ENCODE measurements around the gene WDFY4.

Gene WDFY4

DNA sequence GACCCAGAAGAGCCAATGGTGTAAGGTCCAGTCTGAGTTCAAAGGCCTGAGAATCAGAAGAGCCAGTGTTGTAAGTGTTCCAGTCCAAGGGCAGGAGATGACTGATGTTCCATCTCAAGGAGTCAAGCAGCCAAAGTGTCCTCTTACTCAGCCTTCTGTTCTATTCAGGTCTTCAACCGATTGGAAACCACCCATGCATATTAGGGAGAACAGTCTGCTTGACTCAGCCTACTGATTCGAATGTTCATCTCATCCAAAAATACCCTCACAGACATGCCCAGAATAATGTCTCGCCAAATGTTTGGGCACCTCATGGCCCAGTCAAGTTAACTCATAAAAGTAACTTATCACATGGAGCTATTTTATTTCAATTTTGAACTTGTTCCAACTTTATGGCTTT lies 2.9 kb upstream of the WDFY4 start:
- ChIA-PET CTCF (no interaction called here), POLR2A (no interaction called here)
- Histone ChIP-seq H3K4me1 (ENCODE audit: control insufficient read depth, insufficient read depth, low read length) (no peaks in the 10 kb centered on the region), H3K4me3 (ENCODE audit: low read depth, low read length) (no peak overlapping the region), H3K9me3 (ENCODE audit: control insufficient read depth, insufficient read depth, low read depth, low read length) (no peaks in the 10 kb centered on the region), H3K36me3 (ENCODE audit: control insufficient read depth in 2 of 2, insufficient read depth in 1 of 2, low read length in 2 of 2) (no peaks in the 10 kb centered on the region), H3K27ac (ENCODE audit: extremely low read depth, low read depth, low read length) (no peak overlapping the region)
- TF ChIP-seq ZNF561 (tag by site-specific recombination; IDR thresholded peaks at IDR 0.05; ENCODE audit: borderline replicate concordance) (no peak), ZNF664 (tag by site-specific recombination; IDR thresholded peaks at IDR 0.05) (no peak), ZNF239 (tag by site-specific recombination; IDR thresholded peaks at IDR 0.05) (no peak), ZNF157 (tag by site-specific recombination; IDR thresholded peaks at IDR 0.05) (no peak), ZNF202 (tag by site-specific recombination; IDR thresholded peaks at IDR 0.05; ENCODE audit: borderline replicate concordance) (no peak), ZNF529 (tag by site-specific recombination; IDR thresholded peaks at IDR 0.05; ENCODE audit: insufficient replicate concordance) (no peak), ZNF211 (tag by site-specific recombination; IDR thresholded peaks at IDR 0.05; ENCODE audit: low read depth) (no peak), ZNF112 (tag by site-specific recombination; IDR thresholded peaks at IDR 0.05) (no peak), ZNF830 (tag by site-specific recombination; IDR thresholded peaks at IDR 0.05; ENCODE audit: low read depth) (no peak), KLF9 (tag by site-specific recombination; IDR thresholded peaks at IDR 0.05; ENCODE audit: low read depth) (no peak), ZBTB21 (tag by site-specific recombination; IDR thresholded peaks at IDR 0.05) (no peak), ZNF214 (tag by site-specific recombination; IDR thresholded peaks at IDR 0.05; ENCODE audit: borderline replicate concordance) (no peak), WT1 (tag by site-specific recombination; IDR thresholded peaks at IDR 0.05) (no peak)
- TF ChIP-seq, protein P1, sequence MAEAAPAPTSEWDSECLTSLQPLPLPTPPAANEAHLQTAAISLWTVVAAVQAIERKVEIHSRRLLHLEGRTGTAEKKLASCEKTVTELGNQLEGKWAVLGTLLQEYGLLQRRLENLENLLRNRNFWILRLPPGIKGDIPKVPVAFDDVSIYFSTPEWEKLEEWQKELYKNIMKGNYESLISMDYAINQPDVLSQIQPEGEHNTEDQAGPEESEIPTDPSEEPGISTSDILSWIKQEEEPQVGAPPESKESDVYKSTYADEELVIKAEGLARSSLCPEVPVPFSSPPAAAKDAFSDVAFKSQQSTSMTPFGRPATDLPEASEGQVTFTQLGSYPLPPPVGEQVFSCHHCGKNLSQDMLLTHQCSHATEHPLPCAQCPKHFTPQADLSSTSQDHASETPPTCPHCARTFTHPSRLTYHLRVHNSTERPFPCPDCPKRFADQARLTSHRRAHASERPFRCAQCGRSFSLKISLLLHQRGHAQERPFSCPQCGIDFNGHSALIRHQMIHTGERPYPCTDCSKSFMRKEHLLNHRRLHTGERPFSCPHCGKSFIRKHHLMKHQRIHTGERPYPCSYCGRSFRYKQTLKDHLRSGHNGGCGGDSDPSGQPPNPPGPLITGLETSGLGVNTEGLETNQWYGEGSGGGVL (tag by site-specific recombination; IDR thresholded peaks at IDR 0.05), result no peak

DNA sequence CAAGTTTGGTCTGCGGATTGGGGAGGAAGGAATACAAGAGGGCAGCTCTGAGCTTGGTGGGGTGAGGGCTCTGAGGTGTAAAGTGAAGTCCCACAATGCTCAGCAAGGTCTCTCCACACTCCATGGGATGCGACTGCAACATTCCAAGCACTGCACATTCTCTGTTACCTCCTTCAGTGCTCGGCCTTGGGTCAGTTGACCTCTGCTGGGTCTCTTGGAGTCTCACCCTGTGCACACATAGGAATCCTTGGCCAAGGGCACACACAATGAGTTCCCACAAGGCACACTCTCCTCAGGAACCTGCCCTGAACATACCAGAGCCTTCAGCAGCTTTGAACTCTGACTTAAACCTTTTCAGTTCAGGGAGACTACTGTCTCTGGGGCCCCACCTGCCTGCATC lies 2.4 kb upstream of the WDFY4 start:
- ChIA-PET CTCF (no interaction called here), POLR2A (no interaction called here)
- Histone ChIP-seq H3K9me3 (ENCODE audit: control insufficient read depth, insufficient read depth, low read depth, low read length) (no peaks in the 10 kb centered on the region), H3K4me1 (ENCODE audit: control insufficient read depth, insufficient read depth, low read length) (no peaks in the 10 kb centered on the region), H3K36me3 (ENCODE audit: control insufficient read depth in 2 of 2, insufficient read depth in 1 of 2, low read length in 2 of 2) (no peaks in the 10 kb centered on the region), H3K27ac (ENCODE audit: extremely low read depth, low read depth, low read length) (no peak overlapping the region), H3K4me3 (ENCODE audit: low read depth, low read length) (no peak overlapping the region)
- TF ChIP-seq ELK4 (IDR thresholded peaks at IDR 0.05; ENCODE audit: borderline replicate concordance, low read depth, low read length), result no peak
- TF ChIP-seq ZNF837 (tag by site-specific recombination; IDR thresholded peaks at IDR 0.05), result no peak
- no peak for TF ChIP-seq ZNF391 (tag by site-specific recombination; IDR thresholded peaks at IDR 0.05; ENCODE audit: borderline replicate concordance, low read depth)
- no peak for TF ChIP-seq ZNF692 (tag by site-specific recombination; IDR thresholded peaks at IDR 0.05)
- TF ChIP-seq ZNF776 (tag by site-specific recombination; IDR thresholded peaks at IDR 0.05; ENCODE audit: borderline replicate concordance), result no peak
- no peak for TF ChIP-seq YY2 (tag by site-specific recombination; IDR thresholded peaks at IDR 0.05)
- TF ChIP-seq ZNF239 (tag by site-specific recombination; IDR thresholded peaks at IDR 0.05), result no peak
- TF ChIP-seq AEBP2 (tag by site-specific recombination; IDR thresholded peaks at IDR 0.05; ENCODE audit: borderline replicate concordance), result no peak
- TF ChIP-seq ZNF146 (tag by site-specific recombination; IDR thresholded peaks at IDR 0.05), result no peak
- no peak for TF ChIP-seq ZNF350 (tag by site-specific recombination; IDR thresholded peaks at IDR 0.05)
- no peak for TF ChIP-seq ZIC2 (tag by site-specific recombination; IDR thresholded peaks at IDR 0.05)
- no peak for TF ChIP-seq ZNF292 (tag by site-specific recombination; IDR thresholded peaks at IDR 0.05; ENCODE audit: borderline replicate concordance, low read depth)
- no peak for TF ChIP-seq WT1 (tag by site-specific recombination; IDR thresholded peaks at IDR 0.05)
- TF ChIP-seq ZNF571 (tag by site-specific recombination; IDR thresholded peaks at IDR 0.05), result no peak

Data from HEK293 (cell line).